ENCODE measurements around the gene SLC23A3. TPM values are rescaled to one million over a fixed set of nuclear protein-coding genes. Genes with fewer than 3 reads are reported as not detected.

Gene SLC23A3
- total RNA-seq, 1 experiment from 2014 or later: 7.1 TPM

DNA sequence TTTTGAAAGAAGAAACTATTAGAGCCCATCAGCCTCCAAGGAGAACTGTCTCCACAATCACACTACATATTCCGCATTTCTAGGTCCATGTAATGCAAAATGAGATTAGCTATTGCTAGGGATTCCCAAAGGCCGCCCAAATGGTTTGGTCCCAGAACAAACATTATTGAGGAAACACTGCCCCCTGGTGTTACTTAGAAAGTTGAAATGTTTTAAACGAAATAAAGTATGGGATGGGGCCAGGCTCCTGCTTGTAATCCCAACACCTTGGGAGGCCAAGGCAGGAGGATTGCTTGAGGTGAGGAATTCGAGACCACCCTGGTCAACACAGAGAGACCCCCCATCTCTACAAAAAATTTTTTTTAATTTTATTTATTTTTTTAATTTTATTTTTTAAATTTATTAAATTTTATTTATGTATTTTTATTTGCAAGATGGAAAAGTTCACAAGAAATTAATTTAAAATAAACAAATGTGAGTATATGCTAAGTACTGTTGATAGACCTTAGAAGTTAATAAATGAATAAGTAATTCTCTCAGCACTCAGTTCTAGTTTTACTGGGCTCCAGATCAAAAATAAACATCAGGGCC is 14.7 kb downstream of the SLC23A3 start:
- H3K27ac ChIP-seq: no peak overlapping the region
- POLR2A ChIA-PET (ENCODE audit: unreplicated experiment): interaction anchor here (1.2 kb wide), 1 partner anchor 125 kb away, joined by 4 read pairs; no protein-coding TSS in a partner anchor
- H2AFZ ChIP-seq: no peak overlapping the region
- BruUV-seq (replicated peaks): no TSS peak
- H3K4me1 ChIP-seq (replicated peaks; ENCODE audit: insufficient read depth): no peaks in the 10 kb centered on the region
- DNase-seq: peak in 1 of 2 experiments; percentile 12
- H3F3A ChIP-seq (ENCODE audit: insufficient read depth, low read depth): peaks cover 9% of the 10 kb centered on the region; the same call in 1 of the 2 replicates
- no peak for TF ChIP-seq EZH2 (IDR thresholded peaks at IDR 0.05; ENCODE audit: low read depth)
- TF ChIP-seq, protein P1, sequence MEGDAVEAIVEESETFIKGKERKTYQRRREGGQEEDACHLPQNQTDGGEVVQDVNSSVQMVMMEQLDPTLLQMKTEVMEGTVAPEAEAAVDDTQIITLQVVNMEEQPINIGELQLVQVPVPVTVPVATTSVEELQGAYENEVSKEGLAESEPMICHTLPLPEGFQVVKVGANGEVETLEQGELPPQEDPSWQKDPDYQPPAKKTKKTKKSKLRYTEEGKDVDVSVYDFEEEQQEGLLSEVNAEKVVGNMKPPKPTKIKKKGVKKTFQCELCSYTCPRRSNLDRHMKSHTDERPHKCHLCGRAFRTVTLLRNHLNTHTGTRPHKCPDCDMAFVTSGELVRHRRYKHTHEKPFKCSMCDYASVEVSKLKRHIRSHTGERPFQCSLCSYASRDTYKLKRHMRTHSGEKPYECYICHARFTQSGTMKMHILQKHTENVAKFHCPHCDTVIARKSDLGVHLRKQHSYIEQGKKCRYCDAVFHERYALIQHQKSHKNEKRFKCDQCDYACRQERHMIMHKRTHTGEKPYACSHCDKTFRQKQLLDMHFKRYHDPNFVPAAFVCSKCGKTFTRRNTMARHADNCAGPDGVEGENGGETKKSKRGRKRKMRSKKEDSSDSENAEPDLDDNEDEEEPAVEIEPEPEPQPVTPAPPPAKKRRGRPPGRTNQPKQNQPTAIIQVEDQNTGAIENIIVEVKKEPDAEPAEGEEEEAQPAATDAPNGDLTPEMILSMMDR (conservative IDR thresholded peaks at IDR 0.05): peak; percentile 81
- H3K9me2 ChIP-seq (ENCODE audit: insufficient read depth): no peaks in the 10 kb centered on the region
- no peaks in the 10 kb centered on the region for H3K27me3 ChIP-seq (ENCODE audit: insufficient read depth, low read depth)
- H3K4me3 ChIP-seq: no peak overlapping the region
- no peaks in the 10 kb centered on the region for H3K36me3 ChIP-seq (ENCODE audit: low read depth)
- no peaks in the 10 kb centered on the region for H3K79me2 ChIP-seq (ENCODE audit: low read depth)
- H3K9me3 ChIP-seq (ENCODE audit: insufficient read depth, low read depth): no peaks in the 10 kb centered on the region
- intact Hi-C loops (cut with micrococcal nuclease; ENCODE audit: unreplicated experiment): loop anchor here (1.0 to 5.0 kb wide), 4 partner anchors 97 to 302 kb away; no protein-coding TSS in a partner anchor
- no peak overlapping the region for H3K4me2 ChIP-seq
- H4K20me1 ChIP-seq (ENCODE audit: insufficient read depth): no peaks in the 10 kb centered on the region
- CTCF ChIA-PET: interaction anchor here (0.8 to 2.5 kb wide), 10 partner anchors 77 to 175 kb away, joined by 3 to 22 read pairs (median 4); no protein-coding TSS in a partner anchor

GRCh38 chr2:219149667-219150066 is 20.2 kb downstream of the SLC23A3 start:
- Histone ChIP-seq H3K4me3 (no peak overlapping the region), H3K27ac (no peak overlapping the region), H3K4me1 (replicated peaks; ENCODE audit: insufficient read depth) (no peaks in the 10 kb centered on the region), H3K9me3 (ENCODE audit: insufficient read depth, low read depth) (no peaks in the 10 kb centered on the region), H3K9me2 (ENCODE audit: insufficient read depth) (no peaks in the 10 kb centered on the region), H3K79me2 (ENCODE audit: low read depth) (no peaks in the 10 kb centered on the region), H3F3A (ENCODE audit: insufficient read depth, low read depth) (no peaks in the 10 kb centered on the region), H4K20me1 (ENCODE audit: insufficient read depth) (no peaks in the 10 kb centered on the region), H3K36me3 (ENCODE audit: low read depth) (no peaks in the 10 kb centered on the region), H2AFZ (no peak overlapping the region), H3K27me3 (ENCODE audit: insufficient read depth, low read depth) (no peaks in the 10 kb centered on the region), H3K4me2 (no peak overlapping the region)
- DNase-seq: peak in 1 of 2 experiments; percentile 17
- CTCF ChIA-PET: interaction anchor here (0.5 to 1.0 kb wide), 4 partner anchors 99 to 170 kb away, joined by 3 to 9 read pairs (median 4); no protein-coding TSS in a partner anchor
- intact Hi-C loops (cut with micrococcal nuclease; ENCODE audit: unreplicated experiment): no loop called here
- TF ChIP-seq, protein P1 (conservative IDR thresholded peaks at IDR 0.05): no peak
- no peak for TF ChIP-seq EZH2 (IDR thresholded peaks at IDR 0.05; ENCODE audit: low read depth)
- BruUV-seq (replicated peaks): no TSS peak
- POLR2A ChIA-PET (ENCODE audit: unreplicated experiment): no interaction called here

- TF ChIP-seq, protein P1 (conservative IDR thresholded peaks at IDR 0.05): no peak
- Histone ChIP-seq H2AFZ (no peak overlapping the region), H3K4me1 (replicated peaks; ENCODE audit: insufficient read depth) (peaks cover 11% of the 10 kb centered on the region), H3K9me2 (ENCODE audit: insufficient read depth) (no peaks in the 10 kb centered on the region), H3K4me3 (no peak overlapping the region), H3K9me3 (ENCODE audit: insufficient read depth, low read depth) (no peaks in the 10 kb centered on the region), H4K20me1 (ENCODE audit: insufficient read depth) (peaks cover 5% of the 10 kb centered on the region; the same call in 1 of the 2 replicates), H3K79me2 (ENCODE audit: low read depth) (no peaks in the 10 kb centered on the region), H3K4me2 (no peak overlapping the region), H3K27ac (no peak overlapping the region), H3F3A (ENCODE audit: insufficient read depth, low read depth) (peaks cover 5% of the 10 kb centered on the region; the same call in 1 of the 2 replicates), H3K36me3 (ENCODE audit: low read depth) (no peaks in the 10 kb centered on the region), H3K27me3 (ENCODE audit: insufficient read depth, low read depth) (no peaks in the 10 kb centered on the region)
- intact Hi-C loops (cut with micrococcal nuclease; ENCODE audit: unreplicated experiment): no loop called here
- POLR2A ChIA-PET (ENCODE audit: unreplicated experiment): interaction anchor here (0.6 kb wide), 2 partner anchors 34 to 108 kb away, joined by 3 read pairs; partner anchors contain the start of gene CNPPD1
- peak; percentile 74 to 81 for DNase-seq
- no TSS peak for BruUV-seq (replicated peaks)
- CTCF ChIA-PET: interaction anchor here (0.5 to 0.8 kb wide), 3 partner anchors 23 to 165 kb away, joined by 3 to 6 read pairs (median 3); no protein-coding TSS in a partner anchor
Measured at GRCh38 chr2:219142329-219142728, 27.5 kb downstream of the SLC23A3 start.

All from PC-9 (cell line).